Measurements from ENCODE around the gene SNTB2.

The SNTB2 gene

GRCh38 chr16:69349536-69349935, 162.6 kb downstream of the SNTB2 start:
- DNase-seq = no peak

- DNase-seq = no peak
Measured at GRCh38 chr16:69350536-69351133, 163.7 kb downstream of the SNTB2 start.

GRCh38 chr16:69351309-69352027, 164.5 kb downstream of the SNTB2 start, which contains the start of gene TMED6:
TMED6 (minus strand) TSS chr16:69351786; CDS start chr16:69351753, 33 bp downstream.
- no peak for DNase-seq
